Effector memory CD4-positive, alpha-beta T cell (primary cell): ENCODE data around the gene AZIN2.
"Not testable (repeated sequence)": the region's sequence is repeated elsewhere in the genome, so short reads cannot be mapped to it uniquely, and the experiment has no call there.

Experiments
- DNase-seq, 3 donors: peaks; one replicate each; pipeline ENCODE4 v3.0.0-alpha.2; 2020
- H3K27ac ChIP-seq: 2 replicates; pipeline ENCODE4 v1.7.0; 2013; ENCODE audit warnings: mild to moderate bottlenecking, low read length, moderate library complexity; ENCODE audit not compliant: insufficient read depth, poor library complexity, severe bottlenecking
- H3K27me3 ChIP-seq: replicated peaks from 2 replicates; pipeline ENCODE4 v1.7.0; 2013; ENCODE audit warnings: mild to moderate bottlenecking, low read length; ENCODE audit not compliant: insufficient read depth, control insufficient read depth, poor library complexity, severe bottlenecking
- H3K36me3 ChIP-seq: 2 replicates; pipeline ENCODE4 v1.7.0; 2013; ENCODE audit warnings: mild to moderate bottlenecking, low read length, moderate library complexity; ENCODE audit not compliant: control insufficient read depth, insufficient read depth
- H3K4me1 ChIP-seq: 2 replicates; pipeline ENCODE4 v1.7.0; 2013; ENCODE audit warnings: low read length, mild to moderate bottlenecking; ENCODE audit not compliant: control insufficient read depth, insufficient read depth, poor library complexity, severe bottlenecking
- H3K4me3 ChIP-seq: 2 replicates; pipeline ENCODE4 v1.7.0; 2013; ENCODE audit warnings: low read length, low read depth, mild to moderate bottlenecking; ENCODE audit not compliant: insufficient read depth, poor library complexity, severe bottlenecking
- H3K9me3 ChIP-seq: 2 replicates; pipeline ENCODE4 v1.7.0; 2013; ENCODE audit warnings: mild to moderate bottlenecking, low read length, moderate library complexity; ENCODE audit not compliant: control insufficient read depth

AZIN2 gene

DNA sequence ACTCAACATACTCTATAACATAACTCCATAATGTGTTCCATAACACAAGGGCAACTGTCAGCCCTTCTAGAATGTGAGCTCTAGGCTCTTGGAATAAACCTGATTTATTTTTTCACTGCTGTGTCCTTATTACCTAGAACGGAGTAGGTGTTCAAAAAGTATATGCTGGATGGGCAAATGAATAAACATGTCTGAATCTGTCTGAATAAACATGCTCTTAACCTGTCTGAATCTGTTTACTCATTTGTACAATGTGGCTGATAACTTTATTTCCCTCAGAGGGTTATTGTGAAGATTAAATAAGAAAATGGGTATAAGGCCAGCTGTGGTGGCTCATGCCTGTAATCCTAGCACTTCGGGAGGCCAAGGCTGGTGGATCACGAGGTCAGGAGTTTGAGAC, 42.3 kb downstream of the AZIN2 start:
- H3K27ac ChIP-seq = no peak overlapping the region
- H3K4me3 ChIP-seq = no peak overlapping the region
- no peaks in the 10 kb centered on the region for H3K9me3 ChIP-seq
- DNase-seq = no peak
- no peaks in the 10 kb centered on the region for H3K27me3 ChIP-seq
- no peaks in the 10 kb centered on the region for H3K36me3 ChIP-seq
- H3K4me1 ChIP-seq = peaks cover 15% of the 10 kb centered on the region

DNA sequence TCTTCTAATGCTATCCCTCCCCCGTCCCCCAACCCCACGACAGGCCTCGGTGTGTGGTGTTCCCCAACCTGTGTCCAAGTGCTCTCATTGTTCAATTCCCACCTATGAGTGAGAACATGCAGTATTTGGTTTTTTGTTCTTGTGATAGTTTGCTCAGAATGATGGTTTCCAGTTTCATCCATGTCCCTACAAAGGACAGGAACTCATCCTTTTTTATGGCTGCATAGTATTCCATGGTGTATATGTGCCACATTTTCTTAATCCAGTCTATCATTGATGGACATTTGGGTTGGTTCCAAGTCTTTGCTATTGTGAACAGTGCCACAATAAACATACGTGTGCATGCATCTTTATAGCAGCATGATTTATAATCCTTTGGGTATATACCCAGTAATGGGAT, 43.7 kb downstream of the AZIN2 start:
- not testable (repeated sequence) for H3K27ac ChIP-seq, H3K4me3 ChIP-seq, H3K9me3 ChIP-seq, H3K36me3 ChIP-seq, DNase-seq, H3K27me3 ChIP-seq
- H3K4me1 ChIP-seq = peaks cover 25% of the 10 kb centered on the region

DNA sequence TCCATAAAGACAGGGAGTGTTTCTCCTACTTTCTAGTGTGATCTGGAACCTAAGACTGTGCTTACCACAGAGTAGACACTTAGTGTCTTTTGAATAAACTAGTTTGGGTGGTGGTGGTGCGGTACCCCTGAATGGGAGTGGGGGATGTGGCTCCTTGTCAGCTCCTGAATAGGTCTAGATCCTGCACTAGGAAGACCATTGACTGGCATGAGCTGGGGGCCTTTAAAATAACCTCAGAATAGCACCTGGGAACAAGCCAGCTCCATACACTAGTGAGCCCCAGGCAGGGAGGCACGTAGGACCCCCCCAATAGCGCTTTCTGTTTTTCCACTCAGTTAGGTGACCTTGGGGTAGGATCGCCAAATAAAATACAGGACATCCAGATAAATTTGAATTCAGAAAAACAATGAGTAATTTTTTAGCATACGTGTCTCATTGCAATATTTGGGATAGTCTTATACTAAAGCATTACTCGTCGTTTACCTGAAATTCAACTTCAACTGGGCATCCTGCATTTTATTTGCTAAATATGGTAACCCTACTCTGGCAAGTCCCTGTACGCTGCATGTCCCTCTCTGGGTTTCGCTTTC, 45.6 kb downstream of the AZIN2 start:
- no peaks in the 10 kb centered on the region for H3K36me3 ChIP-seq
- H3K27ac ChIP-seq = peak overlapping the region; percentile 88
- peak overlapping the region; percentile 63 for H3K4me3 ChIP-seq
- DNase-seq = no peak
- no peaks in the 10 kb centered on the region for H3K9me3 ChIP-seq
- peaks cover 25% of the 10 kb centered on the region for H3K4me1 ChIP-seq
- H3K27me3 ChIP-seq = no peaks in the 10 kb centered on the region

DNA sequence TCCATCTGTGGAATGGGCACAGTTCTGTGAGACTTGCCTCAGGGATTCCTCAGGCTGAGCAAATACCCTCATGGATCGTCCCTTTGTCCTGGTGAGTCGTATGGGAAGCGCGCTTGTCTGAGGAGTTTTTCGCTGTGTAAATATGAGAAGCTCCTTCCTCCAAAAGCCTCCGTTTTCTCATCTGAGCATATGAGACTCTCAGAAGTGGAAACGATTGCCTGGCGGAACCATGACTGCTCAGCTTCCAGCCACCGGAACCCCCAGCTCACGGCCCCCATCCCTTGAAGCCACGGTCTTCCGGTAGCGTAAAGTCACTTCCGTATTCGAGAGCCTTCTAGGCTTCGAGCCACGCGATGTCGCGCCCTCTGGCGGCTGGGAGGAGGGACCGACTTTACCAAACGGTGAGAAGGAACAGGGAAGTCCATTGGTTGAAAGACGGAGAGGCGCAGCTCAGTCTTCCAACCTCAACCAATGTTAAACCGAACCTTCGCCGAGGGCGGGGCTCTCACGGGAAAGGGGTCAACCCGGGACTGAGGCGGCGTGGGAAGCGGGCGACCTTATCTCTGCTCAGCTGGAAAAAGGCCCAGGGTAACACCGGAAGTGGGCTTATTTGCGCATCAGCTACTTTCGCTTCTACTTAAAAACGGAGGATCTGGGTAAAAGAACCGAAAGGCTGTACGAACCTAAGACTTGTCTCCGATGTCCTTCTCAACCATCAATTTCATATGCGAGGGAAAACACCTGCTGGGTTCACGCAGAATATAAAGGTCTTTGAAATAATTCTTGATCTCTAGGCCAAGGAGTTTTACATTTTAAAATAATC, 46.3 kb downstream of the AZIN2 start:
- Histone ChIP-seq H3K27me3 (no peaks in the 10 kb centered on the region), H3K4me3 (peak overlapping the region; percentile 63), H3K4me1 (peaks cover 25% of the 10 kb centered on the region), H3K27ac (peak overlapping the region; percentile 88), H3K9me3 (no peaks in the 10 kb centered on the region), H3K36me3 (no peaks in the 10 kb centered on the region)
- DNase-seq = peak; percentile 97 to 99 (median 98)

DNA sequence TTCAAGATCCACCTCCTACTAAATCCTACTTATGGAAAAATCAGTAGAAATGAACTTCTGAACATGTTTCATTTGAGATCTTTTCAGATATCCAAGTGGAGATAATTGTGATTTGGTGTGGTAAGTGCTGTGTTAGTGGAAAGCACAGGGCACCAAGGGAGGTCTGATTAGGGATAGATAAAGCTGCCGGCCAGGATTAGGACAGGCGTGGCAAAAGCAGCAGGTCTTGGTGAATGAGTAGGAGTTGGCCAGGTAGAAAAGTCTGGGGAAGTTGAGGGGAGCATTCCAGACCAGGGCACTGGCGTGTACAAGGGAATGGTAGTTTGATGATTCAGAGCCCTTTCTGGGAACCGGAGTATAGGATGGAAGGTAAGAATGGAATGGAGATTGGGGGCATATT, 47.8 kb downstream of the AZIN2 start:
- no peak for DNase-seq
- no peaks in the 10 kb centered on the region for H3K36me3 ChIP-seq
- H3K4me3 ChIP-seq = no peak overlapping the region
- H3K4me1 ChIP-seq = peaks cover 25% of the 10 kb centered on the region
- peak overlapping the region; percentile 88 for H3K27ac ChIP-seq
- H3K9me3 ChIP-seq = no peaks in the 10 kb centered on the region
- H3K27me3 ChIP-seq = no peaks in the 10 kb centered on the region

DNA sequence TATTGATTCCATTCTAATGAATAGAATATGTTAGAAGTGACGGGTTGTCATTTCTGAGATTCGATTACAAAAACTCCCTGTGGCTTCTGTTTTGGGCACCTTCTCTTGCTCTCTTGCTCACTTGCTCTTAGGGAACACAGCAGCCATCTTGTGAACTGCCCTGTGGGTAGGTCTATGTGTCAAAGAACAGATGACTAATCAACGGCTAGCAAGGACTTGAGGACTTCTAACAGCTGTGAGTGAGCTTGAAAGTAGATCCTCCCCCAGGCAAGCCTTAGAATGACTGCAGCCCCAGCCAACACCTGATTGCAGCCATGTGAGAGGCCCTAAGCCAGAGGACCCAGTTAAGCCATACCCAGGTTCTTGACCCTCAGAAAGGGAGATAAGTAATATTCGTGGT, 49.3 kb downstream of the AZIN2 start:
- DNase-seq = no peak
- peak overlapping the region; percentile 6 for H3K27ac ChIP-seq
- H3K9me3 ChIP-seq = no peaks in the 10 kb centered on the region
- no peak overlapping the region for H3K4me3 ChIP-seq
- no peaks in the 10 kb centered on the region for H3K36me3 ChIP-seq
- peaks cover 25% of the 10 kb centered on the region for H3K4me1 ChIP-seq
- H3K27me3 ChIP-seq = no peaks in the 10 kb centered on the region

DNA sequence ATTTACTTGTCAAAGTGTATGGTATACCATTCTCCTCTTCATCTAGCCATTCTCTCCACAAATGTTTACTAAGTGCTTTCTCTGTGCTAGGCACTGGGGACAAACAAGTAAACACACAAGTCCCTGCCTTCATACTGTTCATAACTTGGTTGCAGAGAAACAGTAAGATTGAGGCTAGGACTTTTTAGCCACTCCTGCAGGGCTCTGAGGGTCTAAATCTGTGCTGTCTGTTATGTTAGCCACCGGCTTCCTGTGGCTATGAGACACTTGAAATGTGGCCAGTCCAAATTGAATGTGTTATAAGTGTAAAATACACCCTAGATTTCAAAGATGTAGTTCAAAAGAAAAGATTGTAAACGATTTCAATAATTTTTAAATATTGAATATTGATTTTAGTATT, 50.2 kb downstream of the AZIN2 start:
- no peak overlapping the region for H3K4me3 ChIP-seq
- no peaks in the 10 kb centered on the region for H3K36me3 ChIP-seq
- peaks cover 23% of the 10 kb centered on the region for H3K4me1 ChIP-seq
- H3K9me3 ChIP-seq = no peaks in the 10 kb centered on the region
- no peaks in the 10 kb centered on the region for H3K27me3 ChIP-seq
- H3K27ac ChIP-seq = no peak overlapping the region
- no peak for DNase-seq

DNA sequence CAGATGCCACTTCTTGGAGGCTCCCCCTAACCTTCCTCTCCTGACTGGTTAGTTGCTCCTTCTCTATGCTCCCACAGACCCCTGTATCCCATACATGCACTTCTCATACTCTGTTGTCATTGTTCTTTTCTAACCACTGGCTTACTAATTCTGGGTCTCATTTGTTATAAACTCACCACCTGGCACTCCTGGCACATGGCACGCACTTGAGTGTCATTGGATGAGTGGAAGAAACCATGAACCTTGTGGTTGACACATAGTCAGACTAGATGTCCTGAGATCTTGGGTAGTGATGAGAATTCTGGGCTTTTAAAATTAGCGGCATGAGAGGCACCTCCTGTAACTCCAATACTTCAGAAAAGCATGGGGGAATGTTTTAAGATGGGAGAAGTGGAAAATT, 51.6 kb downstream of the AZIN2 start:
- no peaks in the 10 kb centered on the region for H3K36me3 ChIP-seq
- no peak for DNase-seq
- H3K4me1 ChIP-seq = peaks cover 16% of the 10 kb centered on the region
- H3K4me3 ChIP-seq = no peak overlapping the region
- no peaks in the 10 kb centered on the region for H3K9me3 ChIP-seq
- H3K27me3 ChIP-seq = no peaks in the 10 kb centered on the region
- no peak overlapping the region for H3K27ac ChIP-seq

DNA sequence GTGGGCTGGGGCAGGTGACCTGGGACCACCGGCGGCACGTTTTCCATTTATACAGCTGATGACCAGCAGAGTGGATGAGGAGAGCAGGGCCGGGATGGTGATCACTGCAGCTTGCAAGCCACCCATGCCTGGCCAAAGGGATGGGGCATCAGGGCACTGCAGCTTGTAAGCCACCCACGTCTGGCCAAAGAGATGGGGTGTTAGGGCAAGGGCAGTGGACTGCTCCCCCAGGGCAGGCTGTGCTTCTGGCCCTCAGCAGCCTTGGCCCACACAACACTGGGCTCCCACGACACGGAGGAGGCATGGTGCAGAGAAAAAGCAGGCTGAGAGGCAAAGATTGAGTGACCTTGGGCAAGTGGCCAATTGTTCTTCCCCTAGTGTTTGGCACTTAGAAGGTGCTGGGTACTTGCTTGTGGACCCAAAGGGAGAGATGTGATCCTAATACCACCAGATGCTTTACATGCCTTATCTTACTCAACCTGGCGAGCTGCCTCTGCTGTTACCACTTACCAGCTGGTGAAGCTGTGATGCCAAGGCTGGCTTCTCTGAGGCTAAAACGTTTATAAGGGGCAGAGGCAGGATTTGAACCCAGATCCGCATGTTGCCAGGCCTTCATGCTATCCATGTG, 52.6 kb downstream of the AZIN2 start:
- Histone ChIP-seq H3K4me3 (no peak overlapping the region), H3K36me3 (no peaks in the 10 kb centered on the region), H3K27me3 (no peaks in the 10 kb centered on the region), H3K9me3 (no peaks in the 10 kb centered on the region), H3K27ac (no peak overlapping the region), H3K4me1 (peaks cover 8% of the 10 kb centered on the region)
- no peak for DNase-seq

DNA sequence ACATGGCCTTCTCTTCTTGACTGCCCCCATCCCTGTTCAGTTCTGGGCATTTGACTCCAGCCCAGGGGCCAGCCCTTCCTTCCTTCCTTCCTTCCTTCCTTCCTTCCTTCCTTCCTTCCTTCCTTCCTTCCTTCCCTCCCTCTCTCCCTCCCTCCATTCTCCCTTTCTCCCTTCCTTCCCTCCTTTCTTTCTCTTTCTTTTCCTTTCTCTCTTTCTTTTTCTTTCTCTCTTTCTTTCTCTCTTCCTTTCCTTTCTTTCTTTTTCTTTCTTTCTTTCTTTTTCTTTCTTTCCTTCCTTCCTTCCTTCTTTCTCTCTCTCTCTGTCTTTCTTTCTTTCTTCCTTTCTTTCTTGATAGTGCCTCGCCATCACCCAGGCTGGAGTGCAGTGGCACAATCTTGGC, 55.1 kb downstream of the AZIN2 start:
- H3K27me3 ChIP-seq, H3K4me3 ChIP-seq, H3K27ac ChIP-seq, H3K4me1 ChIP-seq, DNase-seq, H3K9me3 ChIP-seq, H3K36me3 ChIP-seq: not testable (repeated sequence)
